GM19025 (cell line): ENCODE measurements around the gene RNF186.
"Not testable (repeated sequence)": the region's sequence is repeated elsewhere in the genome, so short reads cannot be mapped to it uniquely, and the experiment has no call there.

Experiments used
- ATAC-seq: cut with Tn5 transposase; IDR thresholded peaks from one replicate; pipeline ENCODE4 v1.9.1; 2021; ENCODE audit warnings: mild to moderate bottlenecking, low read depth, moderate library complexity; ENCODE audit not compliant: unreplicated experiment

Gene RNF186

DNA sequence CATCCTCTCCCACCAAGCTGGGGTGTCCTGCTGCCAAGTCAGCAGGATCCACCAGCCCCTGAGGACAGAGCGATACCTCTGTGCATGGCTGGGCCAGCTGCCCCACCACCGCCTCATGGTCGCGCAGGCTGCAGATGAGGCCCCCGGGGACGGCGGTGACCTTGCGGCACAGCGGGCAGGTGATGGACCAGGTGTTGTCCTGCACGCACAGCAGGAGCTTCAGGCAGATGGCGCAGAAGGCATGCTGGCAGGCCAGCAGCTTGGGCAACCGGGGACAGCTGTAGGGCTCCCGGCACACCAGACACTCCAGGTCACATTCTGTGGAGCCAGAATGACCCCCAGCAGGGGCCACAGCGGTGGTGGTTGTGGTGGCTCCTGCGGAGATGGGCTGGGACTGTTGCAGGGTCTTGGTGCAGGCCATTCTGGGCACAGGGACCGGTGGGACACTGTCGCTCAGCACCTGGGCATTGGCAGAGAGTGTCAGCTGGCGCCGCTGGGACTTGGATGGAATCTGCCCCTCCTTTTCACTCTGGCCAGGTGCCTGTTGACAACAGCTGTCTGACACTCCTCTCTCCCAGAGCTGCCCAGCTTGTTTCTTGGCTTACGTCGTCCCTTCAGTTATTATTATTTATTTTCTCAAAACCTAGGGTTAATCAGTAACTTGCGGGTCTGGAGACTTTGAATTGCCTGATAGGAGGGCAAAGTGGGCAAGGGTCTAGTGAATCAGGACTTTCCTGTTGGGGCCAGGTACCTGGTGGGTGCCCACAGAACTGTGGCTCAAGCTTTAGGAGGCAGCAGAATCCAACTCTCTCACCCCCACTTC, at the start of gene RNF186:
Gene RNF186 (minus strand): TSS at position 603 of the 823 bp plus-strand sequence. CDS start 182 bp downstream, at position 421.
- ATAC-seq = no peak

GRCh38 chr1:19864570-19865160, 49.6 kb upstream of the RNF186 start:
- ATAC-seq = no peak

DNA sequence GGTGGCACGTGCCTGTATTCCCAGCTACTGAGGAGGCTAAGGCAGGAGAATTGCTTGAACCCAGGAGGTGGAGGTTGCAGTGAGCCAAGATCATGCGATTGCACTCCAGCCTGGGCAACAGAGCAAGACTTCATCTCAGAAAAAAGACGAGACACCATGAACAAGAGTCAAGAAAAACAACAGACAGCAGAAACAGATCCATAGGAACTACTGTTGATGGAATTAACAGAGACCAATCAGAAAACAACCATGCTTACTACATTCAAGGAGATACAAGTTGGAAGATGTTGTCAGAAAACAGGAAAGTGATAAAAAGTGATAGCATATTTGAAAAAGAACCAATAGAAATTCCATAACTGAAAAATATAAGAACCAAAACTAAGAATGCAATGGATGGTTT, 47.9 kb upstream of the RNF186 start:
- ATAC-seq = no peak

GRCh38 chr1:19861842-19862530, 46.9 kb upstream of the RNF186 start:
- ATAC-seq = no peak

DNA sequence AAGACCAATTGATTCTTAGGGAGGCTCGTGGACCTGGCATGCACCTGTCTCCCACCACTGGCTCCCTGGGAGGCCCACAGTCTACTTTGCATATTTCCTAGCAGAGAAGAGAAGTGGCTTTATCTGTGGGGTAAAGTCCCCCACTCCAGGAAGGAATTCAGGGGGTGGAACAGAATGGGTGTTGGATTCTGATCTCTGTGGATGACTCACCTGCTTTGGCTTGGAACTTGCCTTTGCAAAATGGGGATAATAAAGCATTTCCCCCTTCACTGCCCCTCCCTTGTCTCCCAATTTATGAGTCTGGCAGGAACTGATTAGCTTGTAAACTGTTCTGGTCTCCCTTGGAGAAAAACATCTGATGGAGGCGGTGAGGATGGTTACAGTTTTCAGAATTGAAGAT, 46.0 kb upstream of the RNF186 start:
- no peak for ATAC-seq

GRCh38 chr1:19860418-19860817, 45.3 kb upstream of the RNF186 start:
- no peak for ATAC-seq

DNA sequence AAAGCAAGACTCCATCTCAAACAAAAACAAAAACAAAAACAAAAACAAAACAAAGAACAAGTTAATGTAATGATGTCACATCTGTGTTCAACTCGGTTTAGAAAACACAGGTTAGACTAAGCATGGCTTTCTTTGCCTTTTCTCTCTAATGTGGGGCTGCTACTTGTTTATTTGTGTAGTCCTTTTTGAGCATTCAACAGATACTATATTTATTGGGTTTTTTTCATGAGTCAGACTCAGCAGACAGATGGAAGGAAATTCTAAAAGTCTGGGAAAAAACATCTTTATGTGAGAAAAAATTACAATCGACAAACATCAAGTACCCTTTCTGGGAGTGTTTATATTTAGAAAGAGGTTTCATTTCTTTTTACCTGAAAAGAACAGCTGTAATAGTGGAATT, 44.8 kb upstream of the RNF186 start:
- ATAC-seq = no peak

- no peak for ATAC-seq
Measured at GRCh38 chr1:19858893-19859292, 43.8 kb upstream of the RNF186 start.

DNA sequence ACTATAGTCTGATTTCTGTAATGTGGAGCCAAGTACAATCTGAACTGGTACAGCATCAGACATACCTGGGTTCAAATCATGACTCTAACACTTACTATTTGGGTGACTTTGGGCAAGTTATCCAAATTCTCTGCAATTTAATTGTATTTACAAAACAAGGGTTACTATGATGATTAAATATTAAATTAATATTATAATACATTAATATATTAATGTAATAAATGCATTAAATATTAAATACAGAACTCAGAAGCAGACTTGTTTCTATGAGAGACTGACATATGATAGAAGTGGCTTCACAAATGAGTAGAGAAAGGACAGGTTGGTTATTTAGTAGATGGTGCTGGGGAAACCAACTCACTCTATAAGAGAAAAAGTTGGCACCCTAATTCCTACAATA, 39.8 kb upstream of the RNF186 start:
- no peak for ATAC-seq

DNA sequence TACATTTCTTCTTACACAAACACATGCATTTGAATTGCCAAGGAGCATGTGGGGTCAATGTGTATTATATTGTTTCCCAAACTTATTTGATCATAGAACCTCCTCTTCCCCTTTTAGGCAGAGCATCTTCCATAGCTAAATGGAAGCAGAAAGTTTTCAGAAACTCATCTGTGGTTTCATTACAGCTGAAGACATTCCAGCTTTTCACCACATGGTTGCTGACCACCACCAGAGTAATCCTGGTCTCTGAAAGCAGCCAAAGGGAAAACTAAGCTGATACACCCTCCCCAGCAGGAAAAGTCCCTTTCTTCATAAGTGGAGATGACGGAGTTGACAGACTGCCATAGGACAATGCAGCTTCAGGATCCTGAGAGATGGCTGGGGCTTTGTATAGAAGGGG, 37.0 kb upstream of the RNF186 start:
- ATAC-seq = no peak

GRCh38 chr1:19850214-19850613, 35.1 kb upstream of the RNF186 start:
- ATAC-seq = no peak

GRCh38 chr1:19849307-19849706, 34.2 kb upstream of the RNF186 start:
- not testable (repeated sequence) for ATAC-seq

DNA sequence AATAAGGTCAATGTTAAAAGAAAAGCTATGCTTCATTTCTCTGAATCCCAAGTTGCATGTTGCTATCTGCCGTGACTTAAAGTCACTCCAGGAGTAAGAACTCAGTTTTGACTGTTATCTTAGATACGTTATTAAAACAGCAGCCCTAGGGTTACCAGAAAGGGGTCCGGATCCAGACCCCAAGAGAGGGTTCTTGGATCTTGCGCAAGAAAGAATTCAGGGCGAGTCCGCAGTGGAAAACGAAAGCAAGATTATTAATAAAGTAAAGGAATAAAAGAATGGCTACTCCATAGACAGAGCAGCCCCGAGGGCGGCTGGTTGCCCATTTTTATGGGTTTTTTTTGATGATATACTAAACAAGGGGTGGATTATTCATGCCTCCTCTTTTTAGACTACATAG, 32.3 kb upstream of the RNF186 start:
- not testable (repeated sequence) for ATAC-seq

- no peak for ATAC-seq
Measured at GRCh38 chr1:19846338-19846737, 31.3 kb upstream of the RNF186 start.

DNA sequence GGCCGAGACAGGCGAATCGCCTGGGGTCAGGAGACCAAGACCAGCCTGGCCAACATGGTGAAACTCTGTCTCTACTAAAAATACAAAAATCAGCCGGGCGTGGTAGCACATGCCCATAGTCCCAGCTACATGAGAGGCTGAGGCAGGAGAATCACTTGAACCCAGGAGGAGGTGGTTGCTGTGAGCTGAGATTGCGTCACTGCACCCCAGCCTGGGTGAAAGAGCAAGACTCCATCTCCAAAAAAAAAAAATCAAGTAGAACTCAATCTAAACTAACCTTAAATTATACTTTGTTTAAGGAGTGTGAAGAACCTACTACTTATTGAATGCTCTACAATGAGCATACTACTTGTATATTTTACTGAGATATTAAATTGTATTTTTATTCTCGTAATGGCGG, 30.5 kb upstream of the RNF186 start:
- no peak for ATAC-seq

- ATAC-seq = no peak
Measured at GRCh38 chr1:19844731-19845495, 29.8 kb upstream of the RNF186 start.

GRCh38 chr1:19840228-19840627, 25.1 kb upstream of the RNF186 start:
- no peak for ATAC-seq

DNA sequence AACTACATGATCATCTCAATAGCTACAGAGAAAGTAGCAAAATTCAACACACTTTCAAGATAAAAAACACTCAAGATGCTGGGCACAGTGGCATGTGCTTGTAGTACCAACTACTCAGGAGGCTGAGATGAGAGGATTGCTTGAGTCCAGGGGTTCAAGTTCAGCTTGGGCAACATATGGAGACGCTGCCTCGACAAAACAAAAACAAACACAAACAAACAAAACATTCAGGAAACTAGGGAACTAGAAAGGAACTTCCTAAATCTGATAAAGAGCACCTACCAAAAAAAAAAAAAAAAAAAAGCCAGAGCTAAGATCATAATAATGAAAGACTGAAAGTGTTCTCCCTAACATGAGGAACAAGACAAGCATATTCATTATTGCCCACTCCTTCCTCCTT, 22.8 kb upstream of the RNF186 start:
- no peak for ATAC-seq

DNA sequence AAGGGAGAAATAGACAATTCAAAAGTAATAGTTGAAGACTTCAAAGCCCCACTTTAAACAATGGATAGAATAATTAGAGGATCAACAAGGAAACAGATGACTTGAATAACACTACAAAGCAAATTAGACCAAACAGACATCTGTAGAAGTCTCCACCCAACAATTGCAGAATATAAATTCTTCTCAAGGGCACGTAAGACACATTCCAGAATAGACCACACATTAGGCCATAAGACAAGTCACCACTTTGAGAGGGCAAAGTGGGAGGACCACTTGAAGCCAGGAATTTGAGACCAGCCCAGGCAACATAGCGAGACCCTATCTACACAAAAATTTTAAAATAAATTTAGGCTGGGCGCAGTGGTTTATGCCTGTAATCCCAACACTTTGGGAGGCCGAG, 20.5 kb upstream of the RNF186 start:
- ATAC-seq = no peak

- ATAC-seq = no peak
Measured at GRCh38 chr1:19831441-19831840, 16.4 kb upstream of the RNF186 start.

DNA sequence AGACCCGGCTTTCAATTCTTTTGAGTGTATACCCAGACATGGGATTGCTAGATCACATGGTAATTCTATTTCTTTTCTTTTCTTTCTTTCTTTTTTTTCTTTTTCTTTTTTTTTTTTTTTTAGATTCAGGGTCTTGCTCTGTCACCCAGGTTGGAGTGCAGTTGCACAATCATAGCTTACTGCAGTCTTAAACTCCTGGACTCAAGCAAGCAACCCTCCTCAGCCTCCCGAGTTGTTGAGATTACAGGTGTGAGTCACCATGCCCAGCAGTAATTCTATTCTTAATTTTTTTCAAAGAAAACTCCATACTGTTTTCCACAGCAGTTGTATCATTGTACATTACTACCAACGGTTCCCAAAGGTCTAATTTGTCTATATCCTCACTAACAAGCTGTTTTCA, 13.5 kb upstream of the RNF186 start:
- ATAC-seq = no peak
